HUES6 (cell line): ENCODE results near the gene FBN2.

ENCODE experiments used
- H3K27ac ChIP-seq: 2 replicates; pipeline ENCODE4 v1.7.0; 2013; ENCODE audit warnings: low read depth, mild to moderate bottlenecking, low read length, inconsistent platforms
- H3K27me3 ChIP-seq: 2 replicates; pipeline ENCODE4 v1.6.1; 2013; ENCODE audit warnings: low read length; ENCODE audit not compliant: control insufficient read depth, insufficient read depth
- H3K36me3 ChIP-seq: 2 replicates; pipeline ENCODE4 v1.6.1; 2013; ENCODE audit warnings: low read length; ENCODE audit not compliant: control insufficient read depth, insufficient read depth
- H3K4me1 ChIP-seq: 2 replicates; pipeline ENCODE4 v1.6.1; 2013; ENCODE audit warnings: low read length; ENCODE audit not compliant: control insufficient read depth, insufficient read depth
- H3K4me3 ChIP-seq: 2 replicates; pipeline ENCODE4 v1.5.1; 2013; ENCODE audit warnings: low read depth, low read length
- H3K9ac ChIP-seq: one replicate; pipeline ENCODE4 v1.6.1; 2013; ENCODE audit warnings: mild to moderate bottlenecking, low read length
- H3K9me3 ChIP-seq: 2 replicates; pipeline ENCODE4 v1.6.1; 2013; ENCODE audit warnings: low read depth, low read length; ENCODE audit not compliant: control insufficient read depth, insufficient read depth

The FBN2 gene

DNA sequence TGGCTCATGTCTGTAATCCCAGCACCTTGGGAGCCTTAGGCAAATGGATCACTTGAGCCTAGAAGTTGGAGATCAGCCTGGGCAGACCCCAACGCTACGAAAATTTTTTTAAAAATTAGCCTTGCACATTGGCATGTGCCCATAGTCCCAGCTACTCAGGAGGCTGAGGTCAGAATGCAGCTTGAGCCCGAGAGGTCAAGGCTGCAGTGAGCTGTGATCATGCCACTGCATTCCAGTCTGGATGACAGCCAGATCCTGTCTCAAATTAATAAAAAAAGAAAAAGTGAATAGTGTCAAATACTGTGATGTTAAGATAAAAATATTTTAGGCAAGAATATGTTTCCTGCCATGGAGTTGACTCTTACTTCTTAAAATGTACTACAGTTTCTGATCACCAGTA, 5.3 kb downstream of the FBN2 start:
- no peak overlapping the region for H3K4me3 ChIP-seq
- H3K27ac ChIP-seq: no peak overlapping the region
- H3K36me3 ChIP-seq: peaks cover 12% of the 10 kb centered on the region; the same call in 1 of the 2 replicates
- H3K9me3 ChIP-seq: no peaks in the 10 kb centered on the region
- H3K9ac ChIP-seq: no peak overlapping the region
- no peaks in the 10 kb centered on the region; the same call in none of the 2 replicates for H3K4me1 ChIP-seq
- peaks cover 31% of the 10 kb centered on the region for H3K27me3 ChIP-seq

DNA sequence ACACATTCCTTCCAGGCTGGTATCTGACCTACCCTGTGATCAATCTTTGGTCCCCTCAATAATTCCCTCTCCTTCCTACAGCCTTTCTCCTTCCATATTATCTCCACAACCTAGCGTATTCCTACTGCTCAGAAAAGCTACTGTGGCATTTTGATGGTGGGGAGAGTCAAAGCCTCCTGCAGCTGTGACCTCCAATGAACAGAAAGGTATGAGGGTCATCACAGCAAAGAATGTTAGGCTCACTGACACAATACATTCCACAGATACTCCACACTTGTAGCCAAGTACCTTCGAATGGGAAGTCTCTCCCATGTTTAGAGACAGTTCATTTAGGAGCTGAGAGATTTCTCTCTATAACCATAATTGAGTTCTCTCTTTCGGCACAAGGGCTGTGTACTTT, 5.9 kb downstream of the FBN2 start:
- Histone ChIP-seq H3K9me3 (no peaks in the 10 kb centered on the region), H3K4me1 (no peaks in the 10 kb centered on the region; the same call in none of the 2 replicates), H3K9ac (no peak overlapping the region), H3K27ac (no peak overlapping the region), H3K27me3 (peaks cover 25% of the 10 kb centered on the region), H3K36me3 (peaks cover 15% of the 10 kb centered on the region; the same call in 1 of the 2 replicates), H3K4me3 (no peak overlapping the region)

DNA sequence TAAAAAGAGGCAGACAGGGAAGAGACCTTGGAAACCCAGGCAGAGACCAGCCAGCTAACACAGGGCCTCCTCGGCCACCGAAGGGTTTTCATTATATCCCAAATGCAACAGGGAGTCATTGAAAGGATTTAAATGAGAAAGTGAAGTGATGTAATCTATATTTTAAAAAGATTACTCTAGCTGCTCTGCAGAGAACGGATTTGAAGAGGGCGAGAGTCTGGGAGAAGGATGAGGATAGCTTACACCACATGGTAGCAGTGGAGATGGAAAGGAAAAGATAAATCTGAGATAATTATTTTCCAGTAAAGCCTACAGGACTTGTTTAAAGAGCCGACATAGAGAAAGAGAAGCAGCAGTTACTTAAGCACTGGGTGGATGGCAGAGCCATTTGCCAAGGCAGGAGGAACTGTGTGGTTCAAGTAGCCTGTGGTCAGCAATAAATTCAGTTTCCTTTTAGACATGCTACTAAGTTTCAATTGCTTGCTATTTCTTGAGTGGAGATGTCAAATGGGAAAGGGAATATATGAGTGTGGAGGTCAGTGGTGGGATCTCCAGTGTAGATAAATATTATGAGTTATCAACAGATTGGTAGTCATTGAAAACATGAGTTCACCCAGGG, 9.3 kb downstream of the FBN2 start:
- Histone ChIP-seq H3K27ac (no peak overlapping the region), H3K36me3 (peaks cover 26% of the 10 kb centered on the region), H3K4me3 (no peak overlapping the region), H3K9ac (no peak overlapping the region), H3K4me1 (no peaks in the 10 kb centered on the region; the same call in 1 of the 2 replicates), H3K9me3 (no peaks in the 10 kb centered on the region), H3K27me3 (no peaks in the 10 kb centered on the region)

DNA sequence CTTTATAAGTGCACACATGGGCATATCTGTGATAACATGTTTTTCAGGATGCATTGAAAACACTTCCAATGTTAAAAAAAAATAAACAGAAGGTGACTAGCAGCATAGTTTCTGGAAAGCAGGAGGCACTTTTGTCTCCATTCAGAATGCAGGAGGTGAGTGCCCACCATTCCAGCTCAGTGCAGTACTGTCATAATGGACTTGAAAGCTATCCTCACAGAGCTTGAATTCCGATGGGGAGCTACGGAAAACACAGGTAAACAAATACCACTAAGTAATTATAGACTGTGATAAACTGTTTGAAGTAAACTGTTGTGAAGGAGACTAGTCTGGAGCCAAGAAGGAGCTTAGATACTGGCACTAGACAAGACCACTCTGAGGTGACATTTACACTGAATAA, 9.9 kb downstream of the FBN2 start:
- Histone ChIP-seq H3K27me3 (no peaks in the 10 kb centered on the region), H3K27ac (no peak overlapping the region), H3K9me3 (no peaks in the 10 kb centered on the region), H3K4me1 (no peaks in the 10 kb centered on the region; the same call in 1 of the 2 replicates), H3K4me3 (no peak overlapping the region), H3K9ac (no peak overlapping the region), H3K36me3 (peaks cover 26% of the 10 kb centered on the region)

DNA sequence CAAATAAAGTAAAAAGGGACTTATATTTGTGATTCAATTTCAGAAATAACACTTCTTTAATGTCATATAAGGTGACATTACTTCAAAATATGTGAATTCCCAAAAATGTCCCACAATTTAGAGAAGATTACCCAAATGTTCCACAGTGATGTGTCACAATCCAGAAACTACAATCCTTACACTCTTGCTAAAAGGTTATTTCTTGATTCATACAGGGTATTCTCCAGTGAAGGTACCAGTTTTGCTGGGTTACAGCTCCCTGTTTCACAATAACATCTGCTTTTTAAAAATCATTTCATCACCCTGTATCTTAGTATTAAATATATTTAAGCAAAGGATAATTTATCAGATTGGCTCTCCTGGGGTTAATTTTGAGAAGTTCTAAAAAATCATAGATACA, 11.0 kb downstream of the FBN2 start:
- Histone ChIP-seq H3K36me3 (peaks cover 26% of the 10 kb centered on the region), H3K27ac (no peak overlapping the region), H3K9ac (no peak overlapping the region), H3K9me3 (no peaks in the 10 kb centered on the region), H3K27me3 (no peaks in the 10 kb centered on the region), H3K4me1 (no peaks in the 10 kb centered on the region; the same call in 1 of the 2 replicates), H3K4me3 (no peak overlapping the region)

DNA sequence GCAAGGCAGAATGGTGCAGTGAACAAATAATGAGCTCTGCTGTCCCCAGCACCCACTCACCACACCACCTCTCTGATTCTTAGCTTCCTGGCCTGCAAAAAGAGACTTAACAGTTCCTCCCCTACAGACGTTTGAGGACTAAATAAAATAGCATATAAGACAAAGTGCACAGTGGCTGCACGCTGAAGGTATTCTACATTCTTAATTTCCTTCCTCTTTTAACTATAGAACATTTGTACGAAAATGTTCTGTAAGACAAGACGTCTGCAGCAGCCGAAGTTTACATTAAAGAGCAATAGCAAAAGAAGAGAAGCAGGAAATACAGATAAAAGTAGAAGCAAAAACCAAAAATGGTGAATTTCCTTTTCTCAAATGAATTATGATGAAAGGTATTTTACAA, 15.7 kb downstream of the FBN2 start:
- Histone ChIP-seq H3K9me3 (no peaks in the 10 kb centered on the region), H3K9ac (no peak overlapping the region), H3K27ac (no peak overlapping the region), H3K27me3 (no peaks in the 10 kb centered on the region), H3K36me3 (peaks cover 19% of the 10 kb centered on the region), H3K4me1 (no peaks in the 10 kb centered on the region), H3K4me3 (no peak overlapping the region)

DNA sequence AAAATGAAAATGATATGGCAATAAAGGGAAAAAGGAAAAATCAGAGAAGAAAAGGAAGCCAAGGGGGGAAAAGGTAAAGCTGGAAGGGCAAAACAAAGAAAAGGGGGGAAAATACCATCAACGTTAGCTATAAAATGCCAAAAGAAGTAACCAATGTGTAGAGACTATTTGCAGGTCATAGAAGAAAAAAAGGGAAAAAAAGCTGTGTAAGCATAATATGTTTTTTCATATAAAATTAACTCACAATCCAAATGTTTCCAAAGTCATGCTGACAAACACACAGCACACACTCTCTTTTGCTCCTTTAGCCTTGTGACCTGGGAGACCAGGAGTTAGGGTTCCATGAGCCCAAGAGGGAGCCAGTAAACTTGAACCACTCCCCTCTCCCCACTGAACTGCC, 18.2 kb downstream of the FBN2 start:
- H3K4me1 ChIP-seq: no peaks in the 10 kb centered on the region

DNA sequence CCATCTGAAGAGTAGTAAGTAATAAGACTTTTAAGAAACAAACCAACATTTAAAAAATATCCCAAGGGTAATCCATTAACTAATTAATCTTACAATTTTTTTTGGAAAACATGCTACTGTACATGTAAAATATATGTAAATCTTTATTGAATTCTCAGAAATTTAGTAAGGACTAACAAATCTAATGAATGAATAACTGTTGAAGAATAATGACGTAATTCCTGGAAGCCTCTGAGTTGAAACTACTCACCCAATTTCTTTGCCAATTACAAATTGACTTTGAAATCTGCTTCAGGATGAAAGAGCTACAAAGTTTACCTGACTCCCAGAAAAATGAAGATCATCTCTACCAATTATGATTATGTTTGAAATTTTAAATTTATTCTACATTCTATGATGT, 21.1 kb downstream of the FBN2 start:
- no peaks in the 10 kb centered on the region for H3K4me1 ChIP-seq
- no peaks in the 10 kb centered on the region for H3K27me3 ChIP-seq
- H3K9ac ChIP-seq: no peak overlapping the region
- H3K27ac ChIP-seq: no peak overlapping the region
- no peak overlapping the region for H3K4me3 ChIP-seq
- peaks cover 7% of the 10 kb centered on the region for H3K36me3 ChIP-seq
- H3K9me3 ChIP-seq: no peaks in the 10 kb centered on the region

More for the DNA sequence above, 18.2 kb downstream of the FBN2 start:
- H3K9me3 ChIP-seq: no peaks in the 10 kb centered on the region
- peaks cover 7% of the 10 kb centered on the region for H3K36me3 ChIP-seq
- no peak overlapping the region for H3K4me3 ChIP-seq
- no peak overlapping the region for H3K27ac ChIP-seq
- no peaks in the 10 kb centered on the region for H3K27me3 ChIP-seq
- no peak overlapping the region for H3K9ac ChIP-seq

DNA sequence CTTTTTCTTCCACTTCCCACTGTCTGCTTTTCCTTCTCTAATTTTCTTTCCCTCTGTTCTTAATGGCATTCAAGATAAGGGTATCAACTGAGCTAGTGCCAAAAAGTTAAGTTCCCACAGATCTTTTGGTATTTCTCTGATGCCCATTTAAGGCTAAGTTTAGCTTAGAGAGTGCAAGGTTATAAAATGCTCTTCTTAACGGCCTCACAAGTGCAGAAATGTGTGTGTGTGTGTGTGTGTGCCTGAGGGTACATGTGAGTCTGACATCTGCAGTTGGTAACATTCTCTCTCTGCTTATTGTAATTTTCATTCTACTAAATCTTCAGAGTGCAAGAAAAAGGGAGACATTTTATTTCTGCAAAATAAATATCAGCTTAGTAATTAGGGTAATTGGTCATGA, 24.2 kb downstream of the FBN2 start:
- Histone ChIP-seq H3K9me3 (no peaks in the 10 kb centered on the region), H3K9ac (no peak overlapping the region), H3K27ac (no peak overlapping the region)

DNA sequence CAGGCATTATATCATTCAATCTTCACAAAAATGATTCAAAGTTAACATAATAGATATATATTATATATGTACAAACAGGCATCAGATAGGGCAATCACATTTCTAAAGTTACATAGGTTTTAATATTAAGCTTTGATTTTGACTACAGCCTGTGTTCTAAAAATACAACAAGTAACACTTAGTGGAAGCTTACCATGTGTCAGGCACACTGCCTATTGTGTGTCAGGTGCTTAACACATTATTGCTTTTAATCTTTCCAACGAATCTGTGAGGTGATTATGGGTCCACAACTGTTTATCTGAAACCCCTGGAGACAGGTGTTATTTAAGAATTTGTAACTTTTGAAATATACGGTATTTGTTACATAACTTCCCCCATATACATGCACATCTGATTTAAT, 25.2 kb downstream of the FBN2 start:
- H3K36me3 ChIP-seq: peaks cover 2% of the 10 kb centered on the region
- no peak overlapping the region for H3K27ac ChIP-seq
- no peak overlapping the region for H3K4me3 ChIP-seq
- no peak overlapping the region for H3K9ac ChIP-seq
- H3K9me3 ChIP-seq: no peaks in the 10 kb centered on the region
- no peaks in the 10 kb centered on the region for H3K4me1 ChIP-seq
- no peaks in the 10 kb centered on the region for H3K27me3 ChIP-seq

More for the DNA sequence above, 24.2 kb downstream of the FBN2 start:
- Histone ChIP-seq H3K27me3 (no peaks in the 10 kb centered on the region), H3K36me3 (peaks cover 7% of the 10 kb centered on the region), H3K4me3 (no peak overlapping the region), H3K4me1 (no peaks in the 10 kb centered on the region)

DNA sequence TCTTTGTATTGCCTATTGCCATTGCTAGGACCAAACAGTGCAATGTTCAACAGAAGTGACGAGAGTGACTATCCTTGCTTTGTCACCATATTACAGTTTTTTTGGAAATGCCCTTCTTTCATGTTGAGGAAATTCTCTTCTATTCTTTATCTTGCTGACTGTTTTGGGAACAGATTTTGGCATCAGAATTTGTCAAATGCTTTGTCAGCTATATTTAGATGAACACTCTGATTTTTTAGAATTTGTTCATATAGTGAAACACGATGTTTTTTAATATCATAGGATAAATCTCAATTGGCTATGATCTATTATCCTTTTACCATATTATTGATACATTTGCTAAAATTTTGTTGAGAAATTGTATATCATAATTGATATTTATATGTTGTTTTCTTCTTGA, 31.4 kb downstream of the FBN2 start:
- H3K9ac ChIP-seq: no peak overlapping the region
- H3K4me1 ChIP-seq: no peaks in the 10 kb centered on the region
- peaks cover 30% of the 10 kb centered on the region for H3K9me3 ChIP-seq
- no peak overlapping the region for H3K4me3 ChIP-seq
- H3K36me3 ChIP-seq: peaks cover 14% of the 10 kb centered on the region; the same call in 1 of the 2 replicates
- H3K27ac ChIP-seq: no peak overlapping the region
- no peaks in the 10 kb centered on the region for H3K27me3 ChIP-seq
